GM12891 (cell line): ENCODE results near the gene CHMP4B.

ENCODE experiments used
- PAX5 ChIP-seq: IDR thresholded peaks from 2 replicates; pipeline ENCODE4 v1.6.1; 2011; ENCODE audit warnings: low read length, moderate library complexity, mild to moderate bottlenecking; ENCODE audit not compliant: insufficient read depth, severe bottlenecking
- POLR2A ChIP-seq: IDR thresholded peaks from 2 replicates; pipeline ENCODE4 v1.6.1; 2011; ENCODE audit warnings: low read depth, low read length, control low read depth
- POLR2AphosphoS5 ChIP-seq: IDR thresholded peaks from 2 replicates; pipeline ENCODE4 v1.6.1; 2011; ENCODE audit warnings: low read depth, low read length, control low read depth
- POU2F2 ChIP-seq: IDR thresholded peaks from 2 replicates; pipeline ENCODE4 v1.6.1; 2011; ENCODE audit warnings: low read depth, mild to moderate bottlenecking, control low read depth, low read length, moderate library complexity
- SPI1 ChIP-seq: IDR thresholded peaks from 2 replicates; pipeline ENCODE4 v1.6.1; 2011; ENCODE audit warnings: low read depth, low read length, control low read depth
- TAF1 ChIP-seq: IDR thresholded peaks from 2 replicates; pipeline ENCODE4 v1.6.1; 2011; ENCODE audit warnings: low read depth, low read length, control low read depth

GRCh38 chr20:33868595-33868994 is 57.4 kb downstream of the CHMP4B start:
- TF ChIP-seq POLR2AphosphoS5 (no peak), POLR2A (no peak), SPI1 (no peak), TAF1 (no peak), PAX5 (no peak), POU2F2 (no peak)
